Activated CD4-positive, alpha-beta T cell treated with anti-CD3 and anti-CD28 coated beads for 1 hour (primary cell): ENCODE data around the gene ZNF3.
A peak's percentile ranks its signal among the peaks of the same experiment; 100 is the strongest.

Experiments used
- DNase-seq: peaks from one replicate; pipeline ENCODE4 v3.0.0-alpha.2; 2020

The ZNF3 gene

DNA sequence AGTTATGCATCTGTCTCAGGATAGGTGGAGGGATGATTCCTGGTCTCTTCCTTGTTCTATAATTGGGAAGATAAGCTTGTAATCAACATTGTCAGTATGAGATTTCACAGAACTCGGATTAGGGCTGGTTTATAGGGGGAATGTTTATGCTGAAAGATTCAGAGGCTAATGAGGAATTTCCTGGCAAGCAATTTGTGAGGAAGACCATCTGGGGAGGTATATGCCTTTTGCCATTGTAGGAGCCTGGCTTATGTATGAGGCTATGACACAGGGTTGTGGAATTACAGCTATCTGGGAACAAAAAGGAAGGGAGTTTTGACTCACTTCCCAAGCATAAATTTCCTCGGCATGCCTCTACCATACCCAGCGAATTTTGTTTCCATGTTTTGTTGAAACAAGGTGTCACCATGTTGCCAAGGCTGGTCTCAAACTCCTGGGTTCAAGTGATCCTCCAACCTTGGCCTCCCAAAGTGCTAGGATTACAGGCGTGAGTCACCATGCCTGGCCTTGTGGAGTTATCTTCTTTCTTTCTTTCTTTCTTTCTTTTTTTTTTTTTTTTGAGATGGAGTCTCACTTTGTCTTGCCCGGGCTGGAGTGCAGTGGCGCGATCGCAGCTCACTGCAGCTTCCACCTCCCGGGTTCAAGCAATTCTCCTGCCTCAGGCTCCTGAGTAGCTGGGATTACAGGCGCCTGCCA lies 5.7 kb upstream of the ZNF3 start:
- DNase-seq, result no peak

DNA sequence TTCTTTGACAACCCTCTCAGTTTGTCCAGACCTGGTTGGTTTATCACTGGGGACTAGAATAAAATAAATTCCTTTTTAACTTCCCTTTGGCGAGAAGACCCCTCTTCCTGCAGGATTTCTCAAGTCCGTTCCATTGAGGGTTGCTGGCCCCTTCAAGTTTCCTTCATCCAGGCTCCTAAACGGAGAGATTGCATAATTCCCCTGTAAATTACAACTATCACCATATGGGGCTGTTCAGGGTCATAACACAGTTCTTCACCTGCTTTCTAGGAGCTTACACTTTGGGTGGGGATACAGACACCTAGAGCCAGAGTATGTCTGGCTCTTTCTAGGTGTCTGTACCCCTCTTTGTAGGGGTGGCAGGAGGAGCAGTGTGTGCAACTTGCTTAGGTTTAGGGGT lies 4.0 kb upstream of the ZNF3 start:
- no peak for DNase-seq

DNA sequence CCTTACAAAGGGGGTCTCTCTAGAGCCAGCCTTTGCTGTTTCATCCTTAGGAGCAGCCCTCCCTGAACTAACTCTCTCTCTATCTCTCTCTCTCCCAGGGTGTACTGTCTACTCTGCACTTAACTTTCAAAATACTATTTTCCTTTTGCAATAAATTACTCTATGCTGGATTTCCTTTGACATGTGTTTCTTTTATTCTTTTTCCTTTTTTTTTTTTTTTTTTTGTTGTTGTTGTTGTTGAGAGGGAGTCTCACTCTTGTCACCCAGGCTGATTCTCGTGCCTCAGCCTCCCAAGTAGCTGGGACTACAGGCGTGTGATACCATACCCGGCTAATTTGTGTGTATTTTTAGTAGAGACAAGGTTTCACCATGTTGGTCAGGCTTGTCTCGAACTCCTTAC lies 1.5 kb upstream of the ZNF3 start:
- DNase-seq, result no peak

DNA sequence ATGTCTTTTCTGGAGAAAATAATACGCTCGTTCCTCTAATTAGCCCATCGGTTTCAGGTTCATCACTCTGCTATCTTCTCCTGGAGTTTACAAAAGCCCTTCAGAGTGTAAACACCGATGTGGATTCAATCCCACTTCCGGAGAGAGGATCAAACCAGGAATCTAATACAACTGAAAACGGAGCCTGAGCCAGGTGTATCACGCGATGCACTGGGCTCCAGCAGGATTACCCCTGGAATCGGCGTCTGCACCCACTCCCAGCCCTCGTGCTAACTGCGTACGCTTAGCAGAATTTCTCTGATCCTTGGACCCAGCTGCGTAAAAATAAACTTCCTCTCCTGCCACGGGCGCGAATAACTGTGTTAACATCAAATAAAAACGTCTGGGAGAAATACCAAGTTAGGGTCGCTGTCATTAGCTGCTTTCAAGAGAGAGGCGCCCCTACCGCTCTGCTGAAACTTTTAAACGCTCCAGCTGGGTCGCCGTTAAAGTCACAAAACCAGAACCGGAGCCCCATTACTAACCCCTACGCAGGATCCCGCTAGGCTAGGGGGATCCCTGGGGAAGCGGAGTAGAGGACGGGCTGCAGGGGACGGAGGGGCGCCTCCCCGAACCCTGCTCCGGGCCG lies 502 bp downstream of the ZNF3 start:
- DNase-seq, result no peak

DNA sequence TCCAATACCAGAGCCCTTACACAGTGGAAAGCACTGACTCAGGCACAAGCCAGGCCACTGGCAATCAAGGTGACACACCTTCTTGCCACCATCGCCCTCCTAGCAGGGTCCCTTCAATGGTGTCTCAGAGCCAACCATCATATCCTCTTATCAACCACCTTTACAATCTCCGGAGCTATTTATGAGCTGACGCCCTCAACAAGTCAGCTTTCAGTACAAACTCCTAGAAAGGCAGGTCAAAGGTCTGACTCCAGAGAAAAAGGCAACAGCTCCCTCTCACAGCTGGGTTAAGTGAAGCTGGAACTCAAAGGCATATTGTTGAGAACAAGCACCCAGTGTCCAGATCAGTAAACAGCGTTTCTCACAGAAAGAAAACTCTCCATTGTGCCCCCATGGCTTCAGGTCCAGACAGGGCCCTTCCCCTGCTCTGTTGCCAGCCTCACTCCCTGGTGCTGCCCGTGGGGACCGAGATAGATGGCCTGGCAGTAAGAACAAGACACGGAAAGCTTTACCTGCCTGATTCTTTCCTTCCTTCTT lies 2.4 kb downstream of the ZNF3 start:
- no peak for DNase-seq

DNA sequence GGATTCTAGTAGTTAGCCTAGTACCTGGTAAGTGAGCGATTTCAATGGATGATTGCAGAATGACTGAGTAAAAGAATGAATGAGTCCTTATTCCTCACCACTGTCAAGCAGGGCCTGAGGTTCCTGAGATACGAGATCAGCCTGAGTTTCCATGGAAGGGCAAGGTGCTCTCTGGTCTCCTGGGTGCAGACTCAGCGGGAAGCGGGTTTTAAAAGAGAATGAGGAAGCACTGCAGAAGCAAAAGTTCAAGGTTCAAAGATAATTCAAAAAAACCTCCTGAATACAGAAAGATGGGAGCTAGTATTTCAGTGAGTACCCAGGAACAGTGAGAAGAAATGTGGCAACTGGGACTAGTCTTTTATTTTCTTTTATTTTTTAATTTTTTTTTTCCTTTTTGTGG lies 4.3 kb downstream of the ZNF3 start:
- DNase-seq, result no peak

DNA sequence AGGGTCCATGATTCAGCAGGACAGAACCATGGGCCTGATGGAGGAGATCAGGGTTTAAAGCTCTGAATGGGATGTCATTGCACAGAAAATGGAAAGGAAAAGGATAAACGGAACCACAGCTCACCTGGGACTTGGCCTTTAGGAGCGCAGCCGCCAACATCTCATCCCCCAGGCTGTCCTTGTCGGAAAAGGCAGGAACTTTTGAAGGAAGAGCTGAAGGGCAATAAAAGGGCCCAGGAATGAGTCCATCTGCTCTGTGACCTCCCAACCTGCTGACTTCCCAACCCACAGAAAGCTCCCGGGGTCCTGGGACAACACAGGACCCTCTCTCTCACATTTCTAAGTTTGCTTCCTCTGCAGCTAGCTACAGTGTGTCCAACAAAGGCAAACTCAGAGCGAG lies 6.1 kb downstream of the ZNF3 start:
- DNase-seq, result no peak

DNA sequence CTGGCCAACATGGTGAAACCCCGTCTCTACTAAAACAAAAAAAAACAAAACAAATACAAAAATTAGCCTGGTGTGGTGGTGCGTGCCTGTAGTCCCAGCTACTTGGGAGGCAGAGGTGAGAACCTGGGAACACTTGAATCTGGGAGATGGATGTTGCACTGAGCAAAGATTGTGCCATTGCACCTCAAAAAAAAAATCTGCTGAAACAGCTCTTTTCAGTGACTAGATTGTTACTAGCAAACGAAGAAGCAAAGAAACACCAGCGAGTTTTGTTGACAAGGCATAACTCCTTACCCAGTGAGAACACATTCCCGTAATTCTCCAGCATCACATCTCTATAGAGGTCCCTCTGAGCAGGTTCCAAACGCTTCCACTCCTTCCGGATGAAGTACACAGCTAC lies 6.7 kb downstream of the ZNF3 start:
- no peak for DNase-seq

DNA sequence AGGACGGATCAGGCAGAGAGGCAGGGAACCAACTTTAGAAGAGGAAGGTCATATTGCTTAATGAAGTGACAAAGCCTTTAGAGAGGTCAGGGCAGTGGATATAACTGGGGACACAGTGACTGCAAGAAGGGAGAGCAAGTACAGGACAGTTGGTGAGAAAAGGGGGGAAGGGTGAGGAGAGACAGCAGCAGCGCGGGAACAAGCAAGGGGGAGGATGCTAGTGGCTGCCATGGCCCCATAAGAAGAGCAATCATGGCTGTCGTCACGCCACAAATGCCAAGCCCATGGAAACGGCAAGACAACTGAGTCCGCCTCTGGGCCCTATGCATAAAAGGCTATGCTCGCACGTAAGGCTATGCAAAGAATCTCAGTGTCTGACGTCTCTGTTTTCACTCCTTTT lies 9.1 kb downstream of the ZNF3 start:
- no peak for DNase-seq

DNA sequence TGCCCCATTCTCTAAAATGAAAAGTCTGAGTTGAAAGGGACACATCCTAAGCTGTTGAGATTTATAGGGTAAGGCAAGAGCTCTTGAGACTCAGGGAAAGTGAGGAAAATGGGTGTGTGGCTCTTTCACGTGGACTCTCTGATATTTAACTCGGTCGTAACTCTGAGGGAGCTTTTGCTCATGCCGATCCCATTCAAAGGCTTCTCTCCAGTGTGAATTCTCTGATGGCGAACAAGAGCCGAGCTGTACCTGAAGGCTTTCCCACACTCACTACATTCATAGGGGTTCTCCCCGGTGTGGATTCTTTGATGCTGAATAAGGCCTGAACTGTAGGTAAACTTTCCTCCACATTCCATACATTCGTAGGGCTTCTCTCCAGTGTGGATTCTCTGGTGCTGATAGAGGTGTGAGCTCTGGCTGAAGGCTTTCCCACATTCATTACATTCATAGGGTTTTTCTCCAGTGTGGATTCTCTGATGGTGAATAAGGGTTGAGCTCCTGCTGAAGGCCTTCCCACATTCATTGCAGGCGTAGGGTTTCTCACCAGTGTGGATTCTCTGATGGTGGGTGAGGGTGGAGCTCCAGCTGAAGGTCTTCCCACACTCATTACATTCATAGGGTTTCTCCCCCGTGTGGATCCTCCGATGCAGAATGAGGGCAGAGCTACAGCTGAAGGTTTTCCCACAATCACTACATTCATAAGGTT lies 10.4 kb downstream of the ZNF3 start:
- no peak for DNase-seq

DNA sequence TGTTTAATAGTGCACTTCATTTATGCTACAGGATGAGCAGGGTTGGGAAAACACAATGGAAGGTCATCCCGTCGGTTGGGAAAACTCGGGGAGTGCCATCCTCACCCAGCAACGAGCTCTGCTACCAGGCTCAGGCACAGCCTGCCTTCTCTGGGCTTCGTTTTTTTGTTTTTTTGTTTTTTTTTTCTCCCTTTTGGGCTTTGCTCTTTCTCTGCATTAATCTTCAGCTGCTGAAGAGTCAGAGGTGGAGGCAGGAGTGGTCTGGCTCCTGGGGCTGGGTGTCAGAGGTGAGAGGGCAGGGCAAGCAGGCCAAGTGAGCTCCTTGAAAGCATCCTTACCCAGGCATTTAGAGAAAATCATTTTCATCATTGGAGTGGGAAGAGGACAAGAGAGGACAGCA lies 11.5 kb downstream of the ZNF3 start:
- DNase-seq, result no peak

DNA sequence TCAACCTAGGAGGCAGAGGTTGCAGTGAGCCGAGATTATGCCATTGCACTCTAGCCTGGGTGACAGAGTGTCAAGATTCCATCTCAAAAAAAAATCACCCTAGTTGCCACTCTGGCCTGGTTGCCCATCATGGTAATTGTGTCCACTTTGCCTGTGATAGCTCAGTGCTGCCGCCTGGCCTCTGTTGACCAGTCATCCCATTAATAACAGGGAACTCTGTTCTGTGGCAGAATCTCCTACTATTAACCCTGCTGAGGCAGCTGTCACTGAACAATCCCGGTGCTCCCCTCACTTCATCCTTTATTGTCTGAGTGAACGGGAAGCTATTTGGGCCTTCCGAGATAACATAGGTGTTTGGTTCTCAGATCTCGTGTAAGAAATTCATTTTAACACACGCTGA lies 14.6 kb downstream of the ZNF3 start:
- no peak for DNase-seq

DNA sequence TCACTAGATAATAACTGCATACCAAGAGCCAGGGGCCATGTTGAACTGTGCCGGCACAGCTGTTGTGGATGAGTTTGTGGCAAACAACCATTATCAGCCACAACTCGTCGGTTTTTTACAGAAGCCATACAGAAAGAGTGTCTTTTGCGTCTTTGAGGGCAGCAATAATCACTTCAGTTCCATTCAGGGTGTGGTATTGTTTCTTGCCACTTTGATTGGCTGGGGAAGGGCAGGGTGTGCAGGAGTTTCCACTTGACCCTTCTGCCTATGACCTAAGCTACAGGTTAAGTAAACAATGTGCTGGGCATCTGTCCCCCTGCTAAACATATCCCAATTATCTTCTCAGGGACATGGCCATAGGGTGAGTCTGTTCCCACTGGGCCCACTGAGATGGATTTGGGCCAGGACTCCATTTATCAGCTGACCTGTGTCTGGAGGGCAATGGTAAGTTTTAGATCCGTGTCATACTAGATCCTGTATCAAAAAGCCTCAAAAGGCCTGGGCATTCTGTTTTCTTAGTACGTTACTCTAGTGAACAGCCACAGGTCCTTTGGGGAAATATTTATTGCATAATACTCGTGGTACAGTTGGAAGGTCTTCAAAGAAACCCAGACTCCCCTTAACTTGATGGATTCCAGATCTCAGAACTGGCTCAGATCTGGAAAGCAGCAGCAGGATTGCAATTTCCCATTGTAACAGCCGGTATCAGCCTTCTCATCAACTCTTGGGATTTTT lies 15.9 kb downstream of the ZNF3 start:
- DNase-seq, result no peak

DNA sequence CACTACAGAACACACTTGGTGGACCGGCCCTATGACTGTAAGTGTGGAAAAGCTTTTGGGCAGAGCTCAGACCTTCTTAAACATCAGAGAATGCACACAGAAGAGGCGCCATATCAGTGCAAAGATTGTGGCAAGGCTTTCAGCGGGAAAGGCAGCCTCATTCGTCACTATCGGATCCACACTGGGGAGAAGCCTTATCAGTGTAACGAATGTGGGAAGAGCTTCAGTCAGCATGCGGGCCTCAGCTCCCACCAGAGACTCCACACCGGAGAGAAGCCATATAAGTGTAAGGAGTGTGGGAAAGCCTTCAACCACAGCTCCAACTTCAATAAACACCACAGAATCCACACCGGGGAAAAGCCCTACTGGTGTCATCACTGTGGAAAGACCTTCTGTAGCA lies 17.4 kb downstream of the ZNF3 start:
- DNase-seq, result no peak

DNA sequence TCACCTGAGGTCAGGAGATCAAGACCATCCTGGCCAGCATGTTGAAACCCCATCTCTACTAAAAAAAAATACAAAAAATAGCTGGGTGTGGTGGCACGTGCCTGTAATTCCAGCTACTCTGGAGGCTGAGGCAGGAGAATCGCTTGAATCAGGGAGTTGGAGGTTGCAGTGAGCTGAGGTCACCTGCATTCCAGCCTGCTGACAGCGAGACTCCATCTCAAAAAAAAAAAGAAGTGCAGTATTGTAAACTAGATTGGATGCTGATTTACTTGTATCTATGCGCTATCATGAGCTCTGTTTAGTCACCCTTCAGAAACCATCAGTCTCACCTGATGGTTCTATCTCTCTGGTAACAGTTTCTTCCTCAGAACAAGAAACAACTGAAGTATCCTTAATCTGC lies 18.1 kb downstream of the ZNF3 start:
- no peak for DNase-seq

DNA sequence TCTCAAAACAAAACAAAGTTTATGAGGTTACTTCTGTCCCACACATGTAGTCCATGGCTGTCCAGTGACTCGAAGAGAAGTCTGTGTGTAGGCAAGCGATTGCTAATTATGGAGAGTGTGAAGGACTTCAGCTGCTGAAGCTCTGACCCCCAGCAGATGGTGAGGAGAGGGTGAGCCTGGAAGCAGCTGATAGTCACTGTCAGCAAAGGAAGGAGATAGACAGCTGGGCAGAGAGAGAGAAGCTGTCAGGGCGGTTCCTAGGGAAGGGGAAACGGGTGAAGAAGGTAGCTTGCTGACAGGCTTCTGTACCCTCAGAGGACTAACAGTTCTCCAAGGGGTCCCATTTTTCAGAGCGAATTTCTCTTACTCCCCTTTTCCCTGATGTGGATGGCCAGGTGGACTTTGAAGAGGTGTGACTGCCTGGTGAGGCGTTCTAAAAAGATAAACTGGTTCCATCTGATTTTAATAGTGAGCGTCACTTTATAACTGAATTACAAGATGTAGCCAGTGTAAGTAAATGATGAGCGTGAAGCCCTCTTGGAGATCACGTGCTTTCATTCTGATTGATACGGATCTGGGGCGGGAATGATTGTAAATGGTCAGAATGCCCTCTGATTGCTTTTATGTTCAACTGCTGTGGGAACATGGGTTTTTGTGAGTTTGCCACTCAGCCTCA lies 19.9 kb downstream of the ZNF3 start:
- DNase-seq, result no peak

DNA sequence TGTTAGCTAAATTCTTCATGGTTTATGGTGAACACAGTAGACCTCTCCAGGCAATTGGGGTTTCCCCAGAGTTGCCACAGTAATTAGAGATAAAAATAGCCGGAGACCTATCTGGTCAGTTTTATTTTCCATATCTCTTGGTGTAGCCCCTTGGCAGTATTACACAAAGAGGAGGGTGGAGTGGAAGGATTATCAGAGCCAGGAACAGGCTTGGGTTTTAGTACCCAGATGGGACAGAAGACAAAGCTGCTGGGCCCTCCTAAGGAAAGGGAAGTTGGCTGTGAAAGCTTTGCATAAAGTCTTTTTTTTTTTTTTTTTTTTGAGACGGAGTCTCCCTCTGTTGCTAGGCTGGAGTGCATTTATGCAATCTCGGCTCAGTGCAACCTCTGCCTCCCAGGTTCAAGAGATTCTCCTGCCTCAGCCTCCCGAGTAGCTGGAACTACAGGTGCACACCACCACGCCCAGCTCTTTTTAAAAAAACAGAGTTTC lies 22.2 kb downstream of the ZNF3 start:
- DNase-seq, result no peak

DNA sequence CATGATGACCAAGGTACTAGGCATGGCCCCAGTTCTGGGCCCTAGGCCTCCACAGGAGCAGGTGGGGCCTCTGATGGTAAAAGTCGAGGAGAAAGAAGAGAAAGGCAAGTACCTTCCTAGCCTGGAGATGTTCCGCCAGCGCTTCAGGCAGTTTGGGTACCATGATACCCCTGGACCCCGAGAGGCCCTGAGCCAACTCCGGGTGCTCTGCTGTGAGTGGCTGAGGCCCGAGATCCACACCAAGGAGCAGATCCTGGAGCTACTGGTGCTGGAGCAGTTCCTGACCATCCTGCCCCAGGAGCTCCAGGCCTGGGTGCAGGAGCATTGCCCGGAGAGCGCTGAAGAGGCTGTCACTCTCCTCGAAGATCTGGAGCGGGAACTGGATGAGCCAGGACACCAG lies 24.5 kb downstream of the ZNF3 start:
- DNase-seq, result no peak

DNA sequence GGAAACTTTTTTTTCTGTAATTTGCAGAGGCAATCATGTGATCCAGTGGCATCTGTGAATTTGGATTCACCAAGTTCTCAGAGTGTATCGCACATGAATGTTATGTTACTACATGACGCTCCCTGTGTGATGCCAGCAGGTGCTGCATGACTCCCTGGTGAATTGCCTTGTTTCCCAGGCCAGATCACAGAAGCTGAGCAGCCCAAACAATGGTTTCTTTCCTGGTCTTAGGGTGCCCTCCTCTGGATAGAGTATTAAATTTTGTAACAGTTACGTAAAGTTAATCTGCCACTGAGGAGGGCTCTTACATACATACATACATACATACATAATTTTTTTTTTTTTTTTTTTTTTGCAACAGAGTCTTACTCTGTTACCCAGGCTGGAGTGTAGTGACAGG lies 28.3 kb downstream of the ZNF3 start:
- DNase-seq, result no peak

DNA sequence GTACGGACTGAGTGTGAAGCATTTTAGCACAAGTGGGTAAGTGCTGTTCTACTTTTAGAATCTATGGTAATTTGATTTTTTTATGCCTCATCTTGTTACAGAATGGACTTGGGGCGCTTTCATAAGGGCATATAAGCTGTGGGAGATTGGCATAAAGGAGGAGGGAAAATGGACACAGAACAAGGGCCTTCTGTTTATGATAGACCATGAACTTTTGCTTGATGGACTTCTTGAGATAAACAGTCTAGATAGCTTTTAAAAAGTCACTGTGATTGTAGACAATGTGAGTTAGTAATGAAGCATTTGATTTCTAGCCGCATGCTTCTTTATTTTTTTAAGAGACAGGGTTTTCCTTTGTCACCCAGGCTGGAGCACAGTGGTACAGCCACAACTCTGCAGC lies 29.9 kb downstream of the ZNF3 start:
- DNase-seq, result no peak

DNA sequence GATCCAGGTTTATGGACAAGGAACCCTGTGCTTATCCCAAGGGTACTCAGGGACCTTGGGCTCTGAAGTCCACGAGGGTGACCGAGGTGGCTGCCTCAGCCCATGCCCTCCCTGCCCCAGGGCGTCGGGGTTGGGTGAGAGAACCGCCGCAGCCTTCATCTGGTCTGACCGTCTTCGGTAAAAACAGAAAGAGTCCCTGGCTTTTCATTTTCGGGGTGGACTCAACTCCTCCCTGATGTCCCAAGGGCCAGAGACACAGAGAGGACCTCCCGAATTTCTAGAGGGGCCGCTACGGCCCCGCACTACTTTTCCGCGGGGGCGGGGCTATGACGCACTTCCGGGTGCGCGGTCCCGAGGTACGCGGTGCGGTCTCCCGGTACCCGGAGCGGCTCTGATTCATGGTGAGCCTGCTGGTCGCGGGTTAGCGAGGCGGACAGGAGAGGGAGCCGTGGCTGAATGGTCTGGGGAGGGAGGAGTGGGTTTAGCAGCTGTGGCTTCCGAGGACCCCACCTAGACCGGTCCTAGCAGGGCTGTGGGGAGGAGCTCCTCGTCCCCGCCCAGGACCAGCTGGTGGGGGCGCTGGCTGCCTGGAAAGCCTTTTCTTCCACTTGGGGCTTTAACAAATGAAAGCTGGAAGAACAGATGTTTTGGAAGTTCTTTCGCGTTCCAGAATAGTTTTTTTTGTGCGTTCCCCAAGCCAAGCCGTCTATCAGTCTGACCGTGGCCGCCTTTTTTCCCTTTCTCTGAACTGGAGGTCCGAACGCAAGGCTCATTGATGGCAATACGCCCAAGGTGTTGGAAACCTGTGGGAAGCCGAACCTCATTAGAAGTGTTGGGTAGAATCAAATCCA lies 31.9 kb downstream of the ZNF3 start, which contains the start of gene ZSCAN21:
Gene ZSCAN21 (plus strand): TSS at position 334 of the 851 bp plus-strand sequence. CDS start 7,233 bp downstream, outside the sequence.
- peak; percentile 76 for DNase-seq

DNA sequence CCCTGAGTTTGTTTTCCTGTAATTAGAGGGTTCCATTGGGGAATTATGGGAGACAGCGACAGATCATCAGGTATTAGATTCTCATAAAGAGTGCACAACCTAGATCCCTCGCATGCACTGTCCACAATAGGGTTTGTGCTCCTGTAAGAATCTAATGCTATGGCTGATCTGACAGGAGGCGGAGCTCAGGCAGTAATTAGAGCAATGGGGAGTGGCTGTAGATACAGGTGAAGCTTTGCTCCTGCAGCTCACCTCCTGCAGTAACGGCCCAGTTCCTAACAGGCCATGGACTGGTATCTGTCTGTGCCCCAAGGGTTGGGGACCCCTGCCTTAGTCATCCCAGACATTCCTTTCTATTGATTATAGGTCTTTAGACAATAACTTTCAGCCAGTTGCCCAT lies 32.8 kb downstream of the ZNF3 start:
- DNase-seq, result no peak
